NCI-H69 (cell line): Measurements from ENCODE around the gene GPR84.
A peak's percentile ranks its signal among the peaks of the same experiment; 100 is the strongest.

Experiments used
- DNase-seq: peaks from one replicate; lab custom pipeline; 2025; lab: John Stamatoyannopoulos, UW

The GPR84 gene

GRCh38 chr12:54364413-54364812 lies at the start of gene GPR84:
TSS of gene GPR84 (minus strand) at chr12:54364486. CDS start at chr12:54363851, 635 bp downstream.
- DNase-seq, result no peak

- DNase-seq, result no peak
Observed at GRCh38 chr12:54413284-54414190, 49.3 kb upstream of the GPR84 start.

GRCh38 chr12:54412786-54413185 lies 48.5 kb upstream of the GPR84 start:
- no peak for DNase-seq

GRCh38 chr12:54412348-54412747 lies 48.1 kb upstream of the GPR84 start:
- DNase-seq, result no peak

GRCh38 chr12:54411391-54412241 lies 47.3 kb upstream of the GPR84 start:
- DNase-seq, result no peak

- DNase-seq, result no peak
Observed at GRCh38 chr12:54409267-54409666, 45.0 kb upstream of the GPR84 start.

- no peak for DNase-seq
Observed at GRCh38 chr12:54407183-54407905, 43.1 kb upstream of the GPR84 start.

- no peak for DNase-seq
Observed at GRCh38 chr12:54405573-54405972, 41.3 kb upstream of the GPR84 start.

- no peak for DNase-seq
Observed at GRCh38 chr12:54405106-54405505, 40.8 kb upstream of the GPR84 start.

- peak; percentile 76 for DNase-seq
Observed at GRCh38 chr12:54404061-54405004, 40.0 kb upstream of the GPR84 start.

GRCh38 chr12:54401119-54401518 lies 36.8 kb upstream of the GPR84 start:
- no peak for DNase-seq

- peak; percentile 78 for DNase-seq
Observed at GRCh38 chr12:54398995-54399793, 34.9 kb upstream of the GPR84 start.

- DNase-seq, result no peak
Observed at GRCh38 chr12:54398218-54398617, 33.9 kb upstream of the GPR84 start.

- DNase-seq, result no peak
Observed at GRCh38 chr12:54397157-54397556, 32.9 kb upstream of the GPR84 start.

- no peak for DNase-seq
Observed at GRCh38 chr12:54395545-54395944, 31.3 kb upstream of the GPR84 start.

GRCh38 chr12:54394986-54395385 lies 30.7 kb upstream of the GPR84 start:
- no peak for DNase-seq

GRCh38 chr12:54394281-54394719 lies 30.0 kb upstream of the GPR84 start:
- peak; percentile 85 for DNase-seq

GRCh38 chr12:54393743-54394142 lies 29.5 kb upstream of the GPR84 start:
- no peak for DNase-seq

- peak; percentile 77 for DNase-seq
Observed at GRCh38 chr12:54393207-54393609, 28.9 kb upstream of the GPR84 start.
